Measurements from ENCODE around the gene MAP1LC3B.
"Not testable (repeated sequence)": the region's sequence is repeated elsewhere in the genome, so short reads cannot be mapped to it uniquely, and the experiment has no call there.

Gene MAP1LC3B

GRCh38 chr16:87361916-87362619 lies 30.1 kb upstream of the MAP1LC3B start:
- no peak for DNase-seq

- DNase-seq, result not testable (repeated sequence)
Observed at GRCh38 chr16:87362828-87363559, 29.1 kb upstream of the MAP1LC3B start.

- DNase-seq, result no peak
Observed at GRCh38 chr16:87363771-87364455, 28.2 kb upstream of the MAP1LC3B start.

GRCh38 chr16:87365021-87365713 lies 27.0 kb upstream of the MAP1LC3B start:
- no peak for DNase-seq

- no peak for DNase-seq
Observed at GRCh38 chr16:87366288-87366687, 25.8 kb upstream of the MAP1LC3B start.

- no peak for DNase-seq
Observed at GRCh38 chr16:87366930-87367329, 25.2 kb upstream of the MAP1LC3B start.

- no peak for DNase-seq
Observed at GRCh38 chr16:87367529-87367928, 24.6 kb upstream of the MAP1LC3B start.

- DNase-seq, result peak in 1 of 2 donors; percentile 12
Observed at GRCh38 chr16:87368029-87368770, 23.9 kb upstream of the MAP1LC3B start.

- no peak for DNase-seq
Observed at GRCh38 chr16:87369117-87369765, 22.9 kb upstream of the MAP1LC3B start.

GRCh38 chr16:87369796-87370719 lies 22.1 kb upstream of the MAP1LC3B start:
- no peak for DNase-seq

- DNase-seq, result no peak
Observed at GRCh38 chr16:87371261-87371866, 20.8 kb upstream of the MAP1LC3B start.

GRCh38 chr16:87372305-87372704 lies 19.8 kb upstream of the MAP1LC3B start:
- DNase-seq, result no peak

- DNase-seq, result no peak
Observed at GRCh38 chr16:87374313-87374712, 17.8 kb upstream of the MAP1LC3B start.

GRCh38 chr16:87375426-87376135 lies 16.6 kb upstream of the MAP1LC3B start:
- DNase-seq, result no peak

- DNase-seq, result no peak
Observed at GRCh38 chr16:87376660-87377059, 15.5 kb upstream of the MAP1LC3B start.

- DNase-seq, result not testable (repeated sequence)
Observed at GRCh38 chr16:87379312-87379752, 12.8 kb upstream of the MAP1LC3B start.

- no peak for DNase-seq
Observed at GRCh38 chr16:87380403-87380802, 11.7 kb upstream of the MAP1LC3B start.

GRCh38 chr16:87380881-87381280 lies 11.3 kb upstream of the MAP1LC3B start:
- no peak for DNase-seq

- no peak for DNase-seq
Observed at GRCh38 chr16:87382023-87382785, 9.9 kb upstream of the MAP1LC3B start.

Measured in bone marrow (tissue), 2 donors.